GM23338 (cell line): ENCODE measurements around the gene CTNNAL1. TPM values are rescaled to one million over a fixed set of nuclear protein-coding genes. Genes with fewer than 3 reads are reported as not detected.

ENCODE experiments used
- ATAC-seq: fragments of 200-7000 bp; cut with Tn5 transposase; 3 replicates; pipeline ENCODE4 v1.9.1; 2020
- DNase-seq: peaks from one replicate; pipeline ENCODE4 v3.0.0-alpha.2; 2015; ENCODE audit warnings: low spot score
- H2AFZ ChIP-seq: fragments of 200-600 bp; sonication (generic); 2 replicates; pipeline ENCODE4 v1.8.0; 2016; ENCODE audit warnings: antibody characterized with exemption, mild to moderate bottlenecking, moderate library complexity
- H3F3A ChIP-seq: fragments of 200-600 bp; sonication (generic); replicated peaks from 2 replicates; pipeline ENCODE4 v1.8.0; 2017; ENCODE audit warnings: antibody characterized with exemption, mixed run types, low read depth
- H3K27ac ChIP-seq: fragments of 200-600 bp; sonication (generic); 2 replicates; pipeline ENCODE4 v1.6.1; 2016; ENCODE audit warnings: low read depth
- H3K27me3 ChIP-seq: fragments of 200-600 bp; sonication (generic); 2 replicates; pipeline ENCODE4 v1.8.0; 2016; ENCODE audit warnings: mild to moderate bottlenecking, mixed run types, moderate library complexity; ENCODE audit not compliant: insufficient read depth
- H3K36me3 ChIP-seq: fragments of 200-600 bp; sonication (generic); 2 replicates; pipeline ENCODE4 v1.8.0; 2016; ENCODE audit warnings: mild to moderate bottlenecking; ENCODE audit not compliant: insufficient read depth
- H3K4me1 ChIP-seq: fragments of 200-600 bp; sonication (generic); 2 replicates; pipeline ENCODE4 v1.8.0; 2016; ENCODE audit warnings: mild to moderate bottlenecking, moderate library complexity; ENCODE audit not compliant: insufficient read depth
- H3K4me2 ChIP-seq: fragments of 200-600 bp; sonication (generic); 2 replicates; pipeline ENCODE4 v1.7.1; 2017; ENCODE audit warnings: mixed run types
- H3K4me3 ChIP-seq: fragments of 200-600 bp; sonication (generic); 2 replicates; pipeline ENCODE4 v1.6.1; 2016; ENCODE audit warnings: mixed run types
- H3K79me2 ChIP-seq: fragments of 200-600 bp; sonication (generic); replicated peaks from 2 replicates; pipeline ENCODE4 v1.8.0; 2017; ENCODE audit warnings: mild to moderate bottlenecking; ENCODE audit not compliant: insufficient read depth
- H3K9me2 ChIP-seq: fragments of 200-600 bp; sonication (generic); 2 replicates; pipeline ENCODE4 v1.8.0; 2017; ENCODE audit not compliant: insufficient read depth
- H4K20me1 ChIP-seq: fragments of 200-600 bp; sonication (generic); replicated peaks from 2 replicates; pipeline ENCODE4 v1.8.0; 2017; ENCODE audit warnings: mild to moderate bottlenecking; ENCODE audit not compliant: insufficient read depth
- H3K27ac Mint-ChIP-seq: 2 replicates; pipeline ENCODE4 v1.8.0; 2020; ENCODE audit warnings: inconsistent platforms, mild to moderate bottlenecking, moderate library complexity, mixed read lengths
- H3K27me3 Mint-ChIP-seq: 3 replicates; pipeline ENCODE4 v1.8.0; 2022; ENCODE audit warnings: low read depth, mild to moderate bottlenecking, moderate library complexity, mixed read lengths, inconsistent platforms; ENCODE audit not compliant: insufficient read depth, poor library complexity
- H3K36me3 Mint-ChIP-seq: 3 replicates; pipeline ENCODE4 v1.8.0; 2021; ENCODE audit warnings: low read depth, mild to moderate bottlenecking, inconsistent platforms, moderate library complexity, mixed read lengths
- H3K4me1 Mint-ChIP-seq: 3 replicates; pipeline ENCODE4 v1.8.0; 2020; ENCODE audit warnings: mild to moderate bottlenecking, inconsistent platforms, mixed read lengths
- H3K4me3 Mint-ChIP-seq: 3 replicates; pipeline ENCODE4 v1.8.0; 2021; ENCODE audit warnings: moderate library complexity, mild to moderate bottlenecking, inconsistent platforms, mixed read lengths
- H3K9me3 Mint-ChIP-seq: 3 replicates; pipeline ENCODE4 v1.8.0; 2020; ENCODE audit warnings: moderate library complexity, mild to moderate bottlenecking, inconsistent platforms, mixed read lengths
- CREB1 ChIP-seq: fragments of 250-450 bp; sonication (Bioruptor Pico); IDR thresholded peaks from 2 replicates; pipeline ENCODE4 v1.5.0; 2020; ENCODE audit warnings: low read depth, mild to moderate bottlenecking, moderate library complexity
- CTCF ChIP-seq, 2 experiments: fragments of 200-600 bp in 1 of 2; sonication (generic) in 1 of 2; conservative IDR thresholded peaks; 2 replicates each; pipeline versions ENCODE4 v1.5.1 to v1.6.1; 2016 to 2017; ENCODE audit warnings: antibody characterized with exemption in 2 of 2, low read depth in 2 of 2, mild to moderate bottlenecking in 2 of 2, moderate library complexity in 1 of 2
- EZH2 ChIP-seq: fragments of 200-600 bp; sonication (generic); IDR thresholded peaks from one replicate; pipeline ENCODE4 v1.8.0; 2017; ENCODE audit warnings: antibody characterized with exemption, mild to moderate bottlenecking, low read depth; ENCODE audit not compliant: unreplicated experiment
- EZH2phosphoT487 ChIP-seq: fragments of 200-600 bp; sonication (generic); IDR thresholded peaks from one replicate; pipeline ENCODE4 v1.8.1; 2018; ENCODE audit warnings: antibody characterized with exemption; ENCODE audit not compliant: unreplicated experiment
- JUNB ChIP-seq: IDR thresholded peaks from one replicate; pipeline ENCODE4 v1.6.1; 2016; ENCODE audit warnings: antibody characterized with exemption; ENCODE audit not compliant: unreplicated experiment
- NANOG ChIP-seq: IDR thresholded peaks from 2 replicates; pipeline ENCODE4 v1.6.1; 2016; ENCODE audit warnings: antibody characterized with exemption, borderline replicate concordance
- POLR2AphosphoS5 ChIP-seq: IDR thresholded peaks from 2 replicates; pipeline ENCODE4 v1.6.1; 2016; ENCODE audit warnings: antibody characterized with exemption, low read depth
- REST ChIP-seq: IDR thresholded peaks from one replicate; pipeline ENCODE4 v1.6.1; 2018; ENCODE audit warnings: antibody characterized with exemption; ENCODE audit not compliant: unreplicated experiment
- STAT1 ChIP-seq: IDR thresholded peaks from one replicate; pipeline ENCODE4 v1.6.1; 2016; ENCODE audit warnings: antibody characterized with exemption; ENCODE audit not compliant: unreplicated experiment
- ZNF114 ChIP-seq: fragments of 250-450 bp; sonication (Bioruptor Pico); IDR thresholded peaks from 2 replicates; pipeline ENCODE4 v1.5.0; 2020; ENCODE audit warnings: mild to moderate bottlenecking, moderate library complexity
- ZNF331 ChIP-seq: fragments of 250-450 bp; sonication (Bioruptor Pico); IDR thresholded peaks from 2 replicates; pipeline ENCODE4 v1.5.0; 2020; ENCODE audit warnings: low read depth, mild to moderate bottlenecking, moderate library complexity
- long read RNA-seq: library from polyadenylated mRNA; unstranded; transcript quantifications from one replicate; pipeline ENCODE4 v2.0.0, GENCODE V29; 2020; ENCODE audit not compliant: unreplicated experiment
- polyA plus RNA-seq: library from polyadenylated mRNA; unstranded; fragments of >200 nt; fragmentation: Nextera tagmentation; extraction: Ambion mirVana; gene quantifications from 2 replicates; pipeline ENCODE4 v1.2.1, GENCODE V29; 2016
- total RNA-seq: library from RNA; depleted of rRNA; stranded (reverse); fragments of >200 nt; shearing (Covaris generic); gene quantifications from 2 replicates; pipeline ENCODE4 v1.2.3, GENCODE V29; 2014; rRNA removed
- TF ChIP-seq, protein P1 (sequence below): IDR thresholded peaks from 2 replicates; pipeline ENCODE4 v1.6.1; 2016; ENCODE audit warnings: antibody characterized with exemption

Gene CTNNAL1
- 63.0 and 94.3 TPM in 2 replicates for total RNA-seq
- 206 and 211 TPM in 2 replicates for polyA plus RNA-seq
- long read RNA-seq, transcript CTNNAL1-201 (19 exons, 2,490 nt) = major isoform, 16 of 50 reads
- long read RNA-seq, partial matches to known transcripts = 32 of 50 reads
- long read RNA-seq, other reads (novel, unspliced or antisense) = 2 of 50 reads

GRCh38 chr9:109012876-109013678, at the start of gene CTNNAL1:
Gene CTNNAL1 (minus strand): TSS chr9:109013499. CDS start chr9:109013442, 57 bp downstream.
- H4K20me1 ChIP-seq = peaks cover 16% of the 10 kb centered on the region
- H2AFZ ChIP-seq = peak within 1 kb of the TSS; percentile 60
- Mint-ChIP-seq H3K27me3 (peaks cover 13% of the 10 kb centered on the region), H3K4me3 (peak within 1 kb of the TSS; percentile 91), H3K36me3 (peaks cover 2% of the 10 kb centered on the region; the same call in 1 of the 3 replicates), H3K9me3 (no peaks in the 10 kb centered on the region), H3K27ac (peak within 1 kb of the TSS; percentile 93), H3K4me1 (peaks cover 28% of the 10 kb centered on the region)
- H3K9me2 ChIP-seq = no peaks in the 10 kb centered on the region
- H3K79me2 ChIP-seq = peaks cover 38% of the 10 kb centered on the region
- peaks cover 23% of the 10 kb centered on the region for H3K4me1 ChIP-seq
- TF ChIP-seq POLR2AphosphoS5 (peak; percentile 81), NANOG (no peak), STAT1 (no peak), CREB1 (CRISPR knock-in tag) (no peak)
- peak within 1 kb of the TSS; percentile 68 for H3K4me3 ChIP-seq
- H3K27ac ChIP-seq = peak within 1 kb of the TSS; percentile 62
- ATAC-seq (peak; percentile 81), DNase-seq (peak; percentile 96)
- peaks cover 6% of the 10 kb centered on the region for H3F3A ChIP-seq
- no peaks in the 10 kb centered on the region for H3K36me3 ChIP-seq
- H3K27me3 ChIP-seq = peaks cover 13% of the 10 kb centered on the region
- peak within 1 kb of the TSS; percentile 92 for H3K4me2 ChIP-seq

GRCh38 chr9:109062543-109062942, 49.2 kb upstream of the CTNNAL1 start:
- Histone ChIP-seq H3K9me2 (no peaks in the 10 kb centered on the region), H3F3A (no peaks in the 10 kb centered on the region), H3K4me1 (no peaks in the 10 kb centered on the region), H3K4me3 (no peak overlapping the region), H3K4me2 (no peak overlapping the region), H3K79me2 (no peaks in the 10 kb centered on the region), H3K27ac (no peak overlapping the region), H4K20me1 (peaks cover 5% of the 10 kb centered on the region; the same call in 1 of the 2 replicates), H2AFZ (no peak overlapping the region), H3K36me3 (peaks cover 49% of the 10 kb centered on the region), H3K27me3 (no peaks in the 10 kb centered on the region)
- Mint-ChIP-seq H3K4me1 (no peaks in the 10 kb centered on the region), H3K9me3 (no peaks in the 10 kb centered on the region), H3K4me3 (no peak overlapping the region), H3K27ac (no peak overlapping the region), H3K36me3 (peaks cover 49% of the 10 kb centered on the region), H3K27me3 (peaks cover 3% of the 10 kb centered on the region)
- DNase-seq (no peak), ATAC-seq (no peak)
- TF ChIP-seq ZNF114 (CRISPR knock-in tag) (no peak), CTCF (conservative IDR thresholded peaks at IDR 0.05; ENCODE audit: low read depth in 2 of 2) (no peak), REST (no peak), NANOG (no peak), ZNF331 (CRISPR knock-in tag) (no peak), CREB1 (CRISPR knock-in tag) (no peak), POLR2AphosphoS5 (no peak), EZH2 (no peak), JUNB (no peak), STAT1 (no peak), EZH2phosphoT487 (no peak)
- TF ChIP-seq, protein P1, sequence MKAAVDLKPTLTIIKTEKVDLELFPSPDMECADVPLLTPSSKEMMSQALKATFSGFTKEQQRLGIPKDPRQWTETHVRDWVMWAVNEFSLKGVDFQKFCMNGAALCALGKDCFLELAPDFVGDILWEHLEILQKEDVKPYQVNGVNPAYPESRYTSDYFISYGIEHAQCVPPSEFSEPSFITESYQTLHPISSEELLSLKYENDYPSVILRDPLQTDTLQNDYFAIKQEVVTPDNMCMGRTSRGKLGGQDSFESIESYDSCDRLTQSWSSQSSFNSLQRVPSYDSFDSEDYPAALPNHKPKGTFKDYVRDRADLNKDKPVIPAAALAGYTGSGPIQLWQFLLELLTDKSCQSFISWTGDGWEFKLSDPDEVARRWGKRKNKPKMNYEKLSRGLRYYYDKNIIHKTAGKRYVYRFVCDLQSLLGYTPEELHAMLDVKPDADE = no peak
